SK-N-SH (cell line): Measurements from ENCODE around the gene NDC80.

ENCODE experiments used
- CTCF ChIP-seq: fragments of 200-600 bp; sonication (generic); IDR thresholded peaks from 2 replicates; pipeline ENCODE4 v1.6.1; 2017; ENCODE audit warnings: antibody characterized with exemption, mild to moderate bottlenecking, moderate library complexity
- EP300 ChIP-seq, 2 experiments: IDR thresholded peaks; 2 replicates each; pipeline versions ENCODE4 v1.4.0 to v1.6.1; 2012; ENCODE audit warnings: borderline replicate concordance in 1 of 2, low read depth in 1 of 2, low read length in 1 of 2
- EZH2phosphoT487 ChIP-seq: fragments of 200-600 bp; sonication (generic); IDR thresholded peaks from 2 replicates; pipeline ENCODE4 v1.6.1; 2017; ENCODE audit warnings: low read depth, mixed run types, mild to moderate bottlenecking, antibody characterized with exemption, moderate library complexity, borderline replicate concordance
- IRF3 ChIP-seq: fragments of 150-350 bp; IDR thresholded peaks from 2 replicates; pipeline ENCODE4 v1.6.1; 2016; ENCODE audit warnings: mild to moderate bottlenecking, low read depth, low read length
- NRF1 ChIP-seq: IDR thresholded peaks from 2 replicates; pipeline ENCODE4 v1.6.1; 2012; ENCODE audit warnings: low read depth, mild to moderate bottlenecking, low read length
- POLR2AphosphoS5 ChIP-seq: IDR thresholded peaks from 2 replicates; pipeline ENCODE4 v1.6.1; 2012; ENCODE audit warnings: low read depth, low read length
- RCOR1 ChIP-seq: fragments of 150-350 bp; IDR thresholded peaks from 2 replicates; pipeline ENCODE4 v1.6.1; 2017; ENCODE audit warnings: antibody characterized with exemption, low read length
- REST ChIP-seq: IDR thresholded peaks from 2 replicates; pipeline ENCODE4 v1.6.1; 2012; ENCODE audit warnings: mild to moderate bottlenecking, low read depth, low read length, moderate library complexity
- TAF1 ChIP-seq: IDR thresholded peaks from 2 replicates; pipeline ENCODE4 v1.6.1; 2012; ENCODE audit warnings: low read depth, mild to moderate bottlenecking, low read length, moderate library complexity, borderline replicate concordance
- TCF12 ChIP-seq: IDR thresholded peaks from 2 replicates; pipeline ENCODE4 v1.4.0; 2012
- YY1 ChIP-seq: IDR thresholded peaks from 2 replicates; pipeline ENCODE4 v1.4.0; 2012; ENCODE audit warnings: low read depth, mild to moderate bottlenecking

- TF ChIP-seq EP300 (IDR thresholded peaks at IDR 0.05; ENCODE audit: borderline replicate concordance in 1 of 2, low read depth in 1 of 2, low read length in 1 of 2) (no peak), RCOR1 (no peak), EZH2phosphoT487 (no peak), NRF1 (no peak), TCF12 (no peak), CTCF (no peak), REST (no peak), POLR2AphosphoS5 (no peak), IRF3 (no peak), TAF1 (no peak), YY1 (no peak)
Measured at GRCh38 chr18:2654169-2654927, 83.0 kb downstream of the NDC80 start.
